PC-3 (cell line): Measurements from ENCODE around the gene STEAP1B. TPM values are rescaled to one million over a fixed set of nuclear protein-coding genes. Genes with fewer than 3 reads are reported as not detected.

Source experiments
- ATAC-seq: fragments of 200-7000 bp; cut with Tn5 transposase; 2 replicates; pipeline ENCODE4 v1.9.1; 2020; ENCODE audit warnings: mild to moderate bottlenecking, moderate library complexity
- BruUV-seq: library from RNA; stranded (reverse); fragments of 400-500 nt; replicated peaks from 2 replicates; lab custom pipeline; 2021; lab: Mats Ljungman, UMichigan
- CTCF ChIA-PET: fragments of 300-600 bp; sonication (Branson Sonifier 250); formaldehyde crosslinking; loops from one replicate; lab custom pipeline; 2022; ENCODE audit warnings: antibody characterized with exemption; lab: Charles Lee
- POLR2A ChIA-PET: fragments of 300-600 bp; sonication (Branson Sonifier 250); formaldehyde crosslinking; loops from one replicate; lab custom pipeline; 2022; ENCODE audit warnings: antibody characterized with exemption; ENCODE audit not compliant: unreplicated experiment; lab: Charles Lee
- DNase-seq: peaks from one replicate; pipeline ENCODE4 v3.0.0-alpha.2; 2015
- H2AFZ ChIP-seq: fragments of 300-600 bp; sonication (generic); 2 replicates; pipeline ENCODE4 v1.6.0; 2016; ENCODE audit warnings: antibody characterized with exemption, low read length
- H3F3A ChIP-seq: fragments of 300-600 bp; sonication (generic); one replicate; pipeline ENCODE4 v1.6.0; 2017; ENCODE audit warnings: antibody characterized with exemption, low read length, control low read depth, mild to moderate bottlenecking; ENCODE audit not compliant: unreplicated experiment
- H3K27ac ChIP-seq: fragments of 300-600 bp; sonication (generic); 2 replicates; pipeline ENCODE4 v1.5.1; 2016; ENCODE audit warnings: mild to moderate bottlenecking, low read length
- H3K27me3 ChIP-seq: fragments of 300-600 bp; sonication (generic); 2 replicates; pipeline ENCODE4 v1.6.1; 2016; ENCODE audit warnings: low read length, mixed read lengths
- H3K36me3 ChIP-seq: fragments of 300-600 bp; sonication (generic); 2 replicates; pipeline ENCODE4 v1.6.1; 2016; ENCODE audit warnings: low read depth, mixed run types, low read length, mixed read lengths
- H3K4me1 ChIP-seq: fragments of 300-600 bp; sonication (generic); 2 replicates; pipeline ENCODE4 v1.5.1; 2016; ENCODE audit warnings: low read length; ENCODE audit not compliant: insufficient read depth
- H3K4me2 ChIP-seq: fragments of 300-600 bp; sonication (generic); 2 replicates; pipeline ENCODE4 v1.6.0; 2016; ENCODE audit warnings: low read length
- H3K4me3 ChIP-seq: fragments of 300-600 bp; sonication (generic); 2 replicates; pipeline ENCODE4 v1.5.1; 2016; ENCODE audit warnings: mild to moderate bottlenecking, low read length, mixed read lengths
- H3K79me2 ChIP-seq: fragments of 300-600 bp; sonication (generic); 2 replicates; pipeline ENCODE4 v1.6.1; 2017; ENCODE audit warnings: low read length, mixed read lengths
- H3K9ac ChIP-seq: fragments of 300-600 bp; sonication (generic); 2 replicates; pipeline ENCODE4 v1.6.0; 2016; ENCODE audit warnings: mild to moderate bottlenecking, low read length
- H3K9me2 ChIP-seq: fragments of 300-600 bp; sonication (generic); replicated peaks from 2 replicates; pipeline ENCODE4 v1.6.1; 2016; ENCODE audit warnings: mixed run types, low read length, mixed read lengths
- H3K9me3 ChIP-seq: fragments of 300-600 bp; sonication (generic); 2 replicates; pipeline ENCODE4 v1.6.1; 2016; ENCODE audit warnings: low read length, mixed read lengths
- H4K20me1 ChIP-seq: fragments of 300-600 bp; sonication (generic); 2 replicates; pipeline ENCODE4 v1.6.1; 2016; ENCODE audit warnings: low read length, mixed read lengths
- CTCF ChIP-seq: fragments of 300-600 bp; sonication (generic); conservative IDR thresholded peaks from 2 replicates; pipeline ENCODE4 v1.5.1; 2017; ENCODE audit warnings: antibody characterized with exemption, low read depth, mild to moderate bottlenecking, low read length
- EZH2 ChIP-seq: fragments of 300-600 bp; sonication (generic); IDR thresholded peaks from one replicate; pipeline ENCODE4 v1.6.1; 2017; ENCODE audit warnings: antibody characterized with exemption, mild to moderate bottlenecking, low read length; ENCODE audit not compliant: unreplicated experiment
- EZH2phosphoT487 ChIP-seq: fragments of 300-600 bp; sonication (generic); IDR thresholded peaks from 2 replicates; pipeline ENCODE4 v1.6.1; 2018; ENCODE audit warnings: mild to moderate bottlenecking, antibody characterized with exemption, low read length, borderline replicate concordance
- intact Hi-C: fragments of 100-400 bp; cut with micrococcal nuclease; formaldehyde crosslinking; loops from 2 replicates; pipeline ENCODE4 v1.9.0; 2023
- total RNA-seq: library from RNA; depleted of rRNA; stranded (reverse); fragments of >200 nt; gene quantifications from 2 replicates; pipeline ENCODE4 v1.2.3, GENCODE V29; 2014

STEAP1B gene
- total RNA-seq, 1 experiment from 2014 or later, result 0.47 TPM

- no peaks in the 10 kb centered on the region for H4K20me1 ChIP-seq
- no peaks in the 10 kb centered on the region for H3K9me3 ChIP-seq
- TF ChIP-seq EZH2phosphoT487 (no peak), EZH2 (no peak), CTCF (no peak)
- no TSS peak for BruUV-seq
- DNase-seq (peak; percentile 47), ATAC-seq (peak; percentile 52)
- H3K27ac ChIP-seq, result no peak overlapping the region
- ChIA-PET POLR2A (no interaction called here), CTCF (no interaction called here)
- no peaks in the 10 kb centered on the region for H3K27me3 ChIP-seq
- intact Hi-C loops, result loop anchor here (2.0 to 5.0 kb wide), 2 partner anchors 83 to 134 kb away; no protein-coding TSS in a partner anchor
- no peaks in the 10 kb centered on the region for H3K79me2 ChIP-seq
- no peaks in the 10 kb centered on the region for H3K9me2 ChIP-seq
- H3K9ac ChIP-seq, result no peak overlapping the region
- H3K4me3 ChIP-seq, result no peak overlapping the region
- H3K36me3 ChIP-seq, result no peaks in the 10 kb centered on the region
- peaks cover 18% of the 10 kb centered on the region for H3K4me1 ChIP-seq
- H3K4me2 ChIP-seq, result no peak overlapping the region
- H2AFZ ChIP-seq, result no peak overlapping the region
- no peaks in the 10 kb centered on the region for H3F3A ChIP-seq
Observed at GRCh38 chr7:22485189-22485588, 14.8 kb downstream of the STEAP1B start.

- CTCF ChIA-PET, result no interaction called here
Observed at GRCh38 chr7:22482503-22482902, 17.5 kb downstream of the STEAP1B start.

More at GRCh38 chr7:22482503-22482902, 17.5 kb downstream of the STEAP1B start:
- Histone ChIP-seq H3F3A (no peaks in the 10 kb centered on the region), H3K4me3 (no peak overlapping the region), H3K79me2 (no peaks in the 10 kb centered on the region), H3K4me2 (no peak overlapping the region), H3K9me3 (no peaks in the 10 kb centered on the region), H3K27ac (no peak overlapping the region), H3K36me3 (no peaks in the 10 kb centered on the region), H2AFZ (no peak overlapping the region), H4K20me1 (no peaks in the 10 kb centered on the region), H3K27me3 (no peaks in the 10 kb centered on the region), H3K9ac (no peak overlapping the region), H3K4me1 (peaks cover 18% of the 10 kb centered on the region), H3K9me2 (no peaks in the 10 kb centered on the region)
- no peak for ATAC-seq
- TF ChIP-seq EZH2phosphoT487 (no peak), EZH2 (no peak), CTCF (no peak)
- POLR2A ChIA-PET, result no interaction called here
- intact Hi-C loops, result no loop called here
- no peak for DNase-seq
- BruUV-seq, result no TSS peak
